WTC11 (cell line): ENCODE data around the gene PUS1. TPM values are rescaled to one million over a fixed set of nuclear protein-coding genes. Genes with fewer than 3 reads are reported as not detected.

Experiments used
- ATAC-seq: fragments of 200-7000 bp; cut with Tn5 transposase; 2 replicates; pipeline ENCODE4 v1.10.0; 2021; ENCODE audit warnings: mild to moderate bottlenecking, moderate library complexity
- CTCF ChIA-PET: fragments of 300-600 bp; sonication (Branson Sonifier 250); formaldehyde crosslinking; loops from one replicate; lab custom pipeline; 2021; ENCODE audit warnings: antibody characterized with exemption; lab: Charles Lee
- POLR2A ChIA-PET: fragments of 350-600 bp; sonication (Branson Sonifier 250); formaldehyde crosslinking; loops from one replicate; lab custom pipeline; 2021; ENCODE audit warnings: antibody characterized with exemption; lab: Charles Lee
- DNase-seq: peaks from one replicate; pipeline ENCODE4 v3.0.0; 2021; ENCODE audit warnings: low spot score
- H3K27ac Mint-ChIP-seq: 2 replicates; pipeline ENCODE4 v1.8.0; 2021; ENCODE audit warnings: mixed read lengths
- H3K27me3 Mint-ChIP-seq: 2 replicates; pipeline ENCODE4 v1.8.0; 2021; ENCODE audit warnings: low read depth, mild to moderate bottlenecking, moderate library complexity, mixed read lengths
- H3K36me3 Mint-ChIP-seq: 2 replicates; pipeline ENCODE4 v1.8.0; 2021; ENCODE audit warnings: mixed read lengths
- H3K4me1 Mint-ChIP-seq: 2 replicates; pipeline ENCODE4 v1.8.0; 2022; ENCODE audit warnings: mixed read lengths
- H3K4me3 Mint-ChIP-seq: 2 replicates; pipeline ENCODE4 v1.8.0; 2021; ENCODE audit warnings: mild to moderate bottlenecking, moderate library complexity, mixed read lengths
- H3K9me3 Mint-ChIP-seq: 2 replicates; pipeline ENCODE4 v1.8.0; 2021; ENCODE audit warnings: mixed read lengths
- ATF1 ChIP-seq: sonication (generic); formaldehyde crosslinking; IDR thresholded peaks from 2 replicates; pipeline ENCODE4 v1.8.1; 2023; ENCODE audit warnings: mild to moderate bottlenecking, moderate library complexity, missing genetic modification reagents
- CBFB ChIP-seq: sonication (generic); formaldehyde crosslinking; IDR thresholded peaks from 2 replicates; pipeline ENCODE4 v1.8.1; 2022; ENCODE audit warnings: mild to moderate bottlenecking, low read depth, missing genetic modification reagents
- CTCF ChIP-seq: fragments of 200-600 bp; IDR thresholded peaks from 2 replicates; pipeline ENCODE4 v1.8.0; 2022; ENCODE audit warnings: antibody characterized with exemption
- E2F1 ChIP-seq: sonication (generic); formaldehyde crosslinking; IDR thresholded peaks from 2 replicates; pipeline ENCODE4 v1.8.0; 2022; ENCODE audit warnings: mild to moderate bottlenecking, missing genetic modification reagents
- EMX1 ChIP-seq: fragments of 250-450 bp; sonication (Bioruptor Pico); IDR thresholded peaks from 2 replicates; pipeline ENCODE4 v1.8.0; 2021; ENCODE audit warnings: mild to moderate bottlenecking
- HMGXB4 ChIP-seq: sonication (generic); formaldehyde crosslinking; IDR thresholded peaks from 2 replicates; pipeline ENCODE4 v1.8.1; 2023; ENCODE audit warnings: mild to moderate bottlenecking, moderate library complexity, missing genetic modification reagents
- IRF1 ChIP-seq: sonication (generic); formaldehyde crosslinking; IDR thresholded peaks from 2 replicates; pipeline ENCODE4 v1.8.0; 2023; ENCODE audit warnings: missing genetic modification reagents
- JUN ChIP-seq: sonication (generic); formaldehyde crosslinking; IDR thresholded peaks from 2 replicates; pipeline ENCODE4 v1.8.0; 2023; ENCODE audit warnings: mild to moderate bottlenecking, missing genetic modification reagents
- NFE2L1 ChIP-seq: sonication (generic); formaldehyde crosslinking; IDR thresholded peaks from 2 replicates; pipeline ENCODE4 v1.8.1; 2023; ENCODE audit warnings: missing genetic modification reagents
- NR3C1 ChIP-seq: sonication (generic); formaldehyde crosslinking; conservative IDR thresholded peaks from 2 replicates; pipeline ENCODE4 v1.8.1; 2023; ENCODE audit warnings: low read depth, mild to moderate bottlenecking, missing genetic modification reagents
- SMAD3 ChIP-seq: sonication (generic); formaldehyde crosslinking; IDR thresholded peaks from 2 replicates; pipeline ENCODE4 v1.8.0; 2022; ENCODE audit warnings: missing genetic modification reagents, mild to moderate bottlenecking, borderline replicate concordance
- SMAD4 ChIP-seq: sonication (generic); formaldehyde crosslinking; IDR thresholded peaks from 2 replicates; pipeline ENCODE4 v1.8.0; 2022; ENCODE audit warnings: mild to moderate bottlenecking, missing genetic modification reagents
- TCF7 ChIP-seq: sonication (generic); formaldehyde crosslinking; IDR thresholded peaks from 2 replicates; pipeline ENCODE4 v1.8.0; 2022; ENCODE audit warnings: mild to moderate bottlenecking, low read depth, missing genetic modification reagents, moderate library complexity
- TEAD1 ChIP-seq: sonication (generic); formaldehyde crosslinking; IDR thresholded peaks from 2 replicates; pipeline ENCODE4 v1.8.0; 2022; ENCODE audit warnings: mild to moderate bottlenecking, missing genetic modification reagents
- ZBTB21 ChIP-seq: sonication (generic); formaldehyde crosslinking; IDR thresholded peaks from 2 replicates; pipeline ENCODE4 v1.8.1; 2023; ENCODE audit warnings: mild to moderate bottlenecking, missing genetic modification reagents, borderline replicate concordance
- ZBTB43 ChIP-seq: sonication (generic); formaldehyde crosslinking; IDR thresholded peaks from 2 replicates; pipeline ENCODE4 v1.8.1; 2023; ENCODE audit warnings: mild to moderate bottlenecking, missing genetic modification reagents
- ZNF138 ChIP-seq: sonication (generic); formaldehyde crosslinking; conservative IDR thresholded peaks from 2 replicates; pipeline ENCODE4 v1.8.1; 2022; ENCODE audit warnings: mild to moderate bottlenecking, moderate library complexity, missing genetic modification reagents
- ZNF396 ChIP-seq: fragments of 250-450 bp; sonication (Bioruptor Pico); IDR thresholded peaks from 2 replicates; pipeline ENCODE4 v1.8.0; 2021; ENCODE audit warnings: mild to moderate bottlenecking, moderate library complexity, borderline replicate concordance
- ZNF671 ChIP-seq: fragments of 250-450 bp; sonication (Bioruptor Pico); IDR thresholded peaks from 2 replicates; pipeline ENCODE4 v1.8.0; 2021; ENCODE audit warnings: mild to moderate bottlenecking
- ZSCAN18 ChIP-seq: fragments of 250-450 bp; sonication (Bioruptor Pico); IDR thresholded peaks from 2 replicates; pipeline ENCODE4 v2.1.2; 2022; ENCODE audit warnings: mild to moderate bottlenecking, moderate library complexity
- total RNA-seq: library from RNA; stranded (reverse); gene quantifications from 3 replicates; pipeline ENCODE4 v1.2.3, GENCODE V29; 2021
- TF ChIP-seq, protein P1 (sequence below): sonication (generic); formaldehyde crosslinking; IDR thresholded peaks from 2 replicates; pipeline ENCODE4 v1.8.1; 2023; ENCODE audit warnings: mild to moderate bottlenecking, missing genetic modification reagents, borderline replicate concordance

Gene PUS1
- total RNA-seq, 1 experiment from 2014 or later, result 97.4 TPM

DNA sequence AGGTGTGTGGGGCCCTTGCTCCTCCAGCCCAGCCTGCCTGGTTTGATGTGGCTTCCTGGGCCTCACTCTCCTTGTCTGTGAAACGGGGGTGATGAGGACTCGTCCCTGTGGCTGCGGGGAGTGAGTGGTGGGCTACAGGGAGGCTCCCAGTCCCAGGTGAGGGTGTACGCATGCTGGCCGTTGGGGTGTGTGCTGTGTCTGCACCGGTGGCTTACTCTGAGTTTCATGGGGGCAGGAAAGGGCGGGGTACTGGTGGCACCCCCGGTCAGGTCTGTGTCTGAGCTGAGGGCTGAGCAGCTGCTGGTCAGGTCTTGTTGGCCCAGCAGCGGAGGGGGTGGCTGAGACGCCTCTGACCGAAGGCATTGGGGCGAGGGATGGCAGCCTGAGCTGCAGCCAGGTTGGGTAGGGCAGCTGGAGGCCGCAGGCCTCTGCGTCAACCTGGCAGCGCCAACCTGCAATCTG is 23.4 kb upstream of the PUS1 start:
- H3K4me3 Mint-ChIP-seq, result no peak overlapping the region
- H3K36me3 Mint-ChIP-seq, result no peaks in the 10 kb centered on the region
- ATAC-seq (no peak), DNase-seq (no peak)
- H3K4me1 Mint-ChIP-seq, result 0 out of 2 replicates have a peak, but pooled peaks cover 3% of the 10 kb centered on the region
- no peaks in the 10 kb centered on the region for H3K27me3 Mint-ChIP-seq
- no peaks in the 10 kb centered on the region for H3K9me3 Mint-ChIP-seq
- POLR2A ChIA-PET, result no interaction called here
- CTCF ChIA-PET, result interaction anchor here (0.9 kb wide), 1 partner anchor 10 kb away, joined by 4 read pairs; no protein-coding TSS in a partner anchor
- H3K27ac Mint-ChIP-seq, result 0 out of 2 replicates have a peak overlapping the region, but pooled peaks have one; percentile 36
- TF ChIP-seq HMGXB4 (CRISPR knock-in tag) (no peak), CBFB (CRISPR knock-in tag) (no peak), ZBTB21 (CRISPR knock-in tag) (no peak), TCF7 (no peak), JUN (no peak), SMAD4 (CRISPR knock-in tag) (no peak), SMAD3 (CRISPR knock-in tag) (no peak), ZNF671 (CRISPR knock-in tag) (no peak), ZBTB43 (no peak), EMX1 (CRISPR knock-in tag) (no peak)
- TF ChIP-seq, protein P1, sequence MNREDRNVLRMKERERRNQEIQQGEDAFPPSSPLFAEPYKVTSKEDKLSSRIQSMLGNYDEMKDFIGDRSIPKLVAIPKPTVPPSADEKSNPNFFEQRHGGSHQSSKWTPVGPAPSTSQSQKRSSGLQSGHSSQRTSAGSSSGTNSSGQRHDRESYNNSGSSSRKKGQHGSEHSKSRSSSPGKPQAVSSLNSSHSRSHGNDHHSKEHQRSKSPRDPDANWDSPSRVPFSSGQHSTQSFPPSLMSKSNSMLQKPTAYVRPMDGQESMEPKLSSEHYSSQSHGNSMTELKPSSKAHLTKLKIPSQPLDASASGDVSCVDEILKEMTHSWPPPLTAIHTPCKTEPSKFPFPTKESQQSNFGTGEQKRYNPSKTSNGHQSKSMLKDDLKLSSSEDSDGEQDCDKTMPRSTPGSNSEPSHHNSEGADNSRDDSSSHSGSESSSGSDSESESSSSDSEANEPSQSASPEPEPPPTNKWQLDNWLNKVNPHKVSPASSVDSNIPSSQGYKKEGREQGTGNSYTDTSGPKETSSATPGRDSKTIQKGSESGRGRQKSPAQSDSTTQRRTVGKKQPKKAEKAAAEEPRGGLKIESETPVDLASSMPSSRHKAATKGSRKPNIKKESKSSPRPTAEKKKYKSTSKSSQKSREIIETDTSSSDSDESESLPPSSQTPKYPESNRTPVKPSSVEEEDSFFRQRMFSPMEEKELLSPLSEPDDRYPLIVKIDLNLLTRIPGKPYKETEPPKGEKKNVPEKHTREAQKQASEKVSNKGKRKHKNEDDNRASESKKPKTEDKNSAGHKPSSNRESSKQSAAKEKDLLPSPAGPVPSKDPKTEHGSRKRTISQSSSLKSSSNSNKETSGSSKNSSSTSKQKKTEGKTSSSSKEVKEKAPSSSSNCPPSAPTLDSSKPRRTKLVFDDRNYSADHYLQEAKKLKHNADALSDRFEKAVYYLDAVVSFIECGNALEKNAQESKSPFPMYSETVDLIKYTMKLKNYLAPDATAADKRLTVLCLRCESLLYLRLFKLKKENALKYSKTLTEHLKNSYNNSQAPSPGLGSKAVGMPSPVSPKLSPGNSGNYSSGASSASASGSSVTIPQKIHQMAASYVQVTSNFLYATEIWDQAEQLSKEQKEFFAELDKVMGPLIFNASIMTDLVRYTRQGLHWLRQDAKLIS (CRISPR knock-in tag), result no peak

GRCh38 chr12:131907379-131908091 is 21.5 kb upstream of the PUS1 start:
- ChIA-PET CTCF (no interaction called here), POLR2A (no interaction called here)
- ATAC-seq (no peak), DNase-seq (no peak)
- no peaks in the 10 kb centered on the region for H3K4me1 Mint-ChIP-seq
- H3K27ac Mint-ChIP-seq, result no peak overlapping the region
- peaks cover 7% of the 10 kb centered on the region; the same call in 1 of the 2 replicates for H3K36me3 Mint-ChIP-seq
- H3K9me3 Mint-ChIP-seq, result no peaks in the 10 kb centered on the region
- H3K27me3 Mint-ChIP-seq, result no peaks in the 10 kb centered on the region
- no peak overlapping the region for H3K4me3 Mint-ChIP-seq
- TF ChIP-seq NR3C1 (no peak), TEAD1 (CRISPR knock-in tag) (no peak), SMAD3 (CRISPR knock-in tag) (no peak), IRF1 (CRISPR knock-in tag) (no peak), CTCF (no peak), ZSCAN18 (no peak), ZNF138 (CRISPR knock-in tag) (no peak), ATF1 (CRISPR knock-in tag) (no peak), NFE2L1 (CRISPR knock-in tag) (no peak), ZNF396 (CRISPR knock-in tag) (no peak), E2F1 (no peak)
